A673 (cell line): ENCODE measurements around the gene NOX3.

Experiments used
- EZH2 ChIP-seq: fragments of 200-600 bp; sonication (generic); IDR thresholded peaks from 2 replicates; pipeline ENCODE4 v1.6.1; 2017; ENCODE audit warnings: borderline replicate concordance, low read depth, mild to moderate bottlenecking, mixed read lengths, antibody characterized with exemption, low read length; ENCODE audit not compliant: poor library complexity, severe bottlenecking
- TF ChIP-seq, protein P1 (sequence below): fragments of 300-800, 200-600 bp; sonication (generic); conservative IDR thresholded peaks from 2 replicates; pipeline ENCODE4 v1.5.1; 2017; ENCODE audit warnings: low read depth, mild to moderate bottlenecking, antibody characterized with exemption, low read length, moderate library complexity, mixed read lengths

DNA sequence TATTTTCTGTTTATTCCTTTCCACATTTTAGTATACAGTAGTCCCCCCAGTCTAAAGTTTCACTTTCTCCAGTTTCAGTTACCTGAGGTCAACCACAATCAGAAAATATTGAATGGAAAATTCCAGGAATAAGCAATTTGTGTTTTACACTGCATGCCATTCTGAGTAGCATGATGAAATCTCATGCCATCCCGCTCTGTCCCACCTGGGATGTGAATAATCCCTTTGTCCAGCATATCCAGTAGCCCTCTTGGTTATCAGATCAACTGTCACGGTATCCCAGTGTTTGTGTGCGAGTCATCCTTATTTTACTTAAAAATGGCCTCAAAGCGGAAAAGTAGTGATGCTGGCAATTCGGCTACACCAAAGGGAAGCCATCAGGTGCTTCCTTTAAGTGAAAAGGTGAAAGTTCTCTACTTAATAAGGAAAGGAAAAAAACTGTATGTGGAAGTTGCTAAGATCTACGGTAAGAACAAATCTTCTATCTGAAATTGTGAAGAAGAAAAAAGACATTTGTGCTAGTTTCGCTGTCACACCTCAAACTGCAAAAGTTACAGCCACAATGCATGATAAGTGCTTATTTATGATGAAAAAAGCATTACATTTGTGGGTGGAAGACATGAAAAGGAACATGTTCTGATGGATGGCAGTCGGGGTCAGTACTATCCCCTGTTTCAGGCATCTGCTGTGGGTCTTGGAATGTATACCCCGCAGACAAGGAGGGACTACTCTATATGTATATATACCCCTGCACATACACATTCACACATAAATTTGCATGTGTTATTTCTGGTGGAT is 11.3 kb downstream of the NOX3 start:
- TF ChIP-seq, protein P1, sequence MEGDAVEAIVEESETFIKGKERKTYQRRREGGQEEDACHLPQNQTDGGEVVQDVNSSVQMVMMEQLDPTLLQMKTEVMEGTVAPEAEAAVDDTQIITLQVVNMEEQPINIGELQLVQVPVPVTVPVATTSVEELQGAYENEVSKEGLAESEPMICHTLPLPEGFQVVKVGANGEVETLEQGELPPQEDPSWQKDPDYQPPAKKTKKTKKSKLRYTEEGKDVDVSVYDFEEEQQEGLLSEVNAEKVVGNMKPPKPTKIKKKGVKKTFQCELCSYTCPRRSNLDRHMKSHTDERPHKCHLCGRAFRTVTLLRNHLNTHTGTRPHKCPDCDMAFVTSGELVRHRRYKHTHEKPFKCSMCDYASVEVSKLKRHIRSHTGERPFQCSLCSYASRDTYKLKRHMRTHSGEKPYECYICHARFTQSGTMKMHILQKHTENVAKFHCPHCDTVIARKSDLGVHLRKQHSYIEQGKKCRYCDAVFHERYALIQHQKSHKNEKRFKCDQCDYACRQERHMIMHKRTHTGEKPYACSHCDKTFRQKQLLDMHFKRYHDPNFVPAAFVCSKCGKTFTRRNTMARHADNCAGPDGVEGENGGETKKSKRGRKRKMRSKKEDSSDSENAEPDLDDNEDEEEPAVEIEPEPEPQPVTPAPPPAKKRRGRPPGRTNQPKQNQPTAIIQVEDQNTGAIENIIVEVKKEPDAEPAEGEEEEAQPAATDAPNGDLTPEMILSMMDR, result no peak
- TF ChIP-seq EZH2, result no peak
